HepG2 (cell line): ENCODE results near the gene ARL4C. TPM values are rescaled to one million over a fixed set of nuclear protein-coding genes. Genes with fewer than 3 reads are reported as not detected.

ENCODE experiments used
- ATAC-seq: fragments of 200-7000 bp; cut with Tn5 transposase; 3 replicates; pipeline ENCODE4 v1.9.1; 2020; ENCODE audit warnings: mild to moderate bottlenecking, moderate library complexity
- BruUV-seq: library from RNA; stranded (reverse); fragments of 400-500 nt; replicated peaks from 2 replicates; lab custom pipeline; 2021; lab: Mats Ljungman, UMichigan
- CTCF ChIA-PET: fragments of 300-600 bp; formaldehyde crosslinking; extraction: SDS; loops from one replicate; lab custom pipeline; 2021; ENCODE audit warnings: low total read pairs, inconsistent platforms, low intra/inter-chr PET ratio; lab: Yijun Ruan, JAX
- POLR2A ChIA-PET: fragments of 350-600 bp; sonication (Branson Sonifier 250); formaldehyde crosslinking; loops from one replicate; lab custom pipeline; 2020; ENCODE audit warnings: antibody characterized with exemption, inconsistent platforms; lab: Yijun Ruan, JAX
- DNase-seq: peaks from one replicate; pipeline ENCODE4 v3.0.0-alpha.2; 2015; ENCODE audit warnings: low spot score
- FAIRE-seq: peaks from 3 replicates; lab custom pipeline; 2011; peaks lifted over from hg19 to GRCh38; lab: Jason Lieb, UNC
- H2AFZ ChIP-seq: one replicate; pipeline ENCODE4 v1.6.1; 2011; ENCODE audit warnings: low read length, inconsistent platforms
- H3K27ac ChIP-seq: fragments of 300-600 bp; 3 replicates; pipeline ENCODE4 v1.8.0; 2011; ENCODE audit warnings: mixed run types, mild to moderate bottlenecking, mixed read lengths, low read length, inconsistent platforms; ENCODE audit not compliant: insufficient read depth; ENCODE audit errors: extremely low read length
- H3K27me3 ChIP-seq, 2 experiments: fragments of 200-600 bp in 1 of 2; 2 replicates in 1 of 2; 3 replicates in 1 of 2; pipeline versions ENCODE4 v1.6.0 to v1.8.0; 2011; ENCODE audit warnings: low read length in 2 of 2, mild to moderate bottlenecking in 2 of 2, moderate library complexity in 2 of 2, inconsistent platforms in 1 of 2; ENCODE audit not compliant: insufficient read depth in 2 of 2, control insufficient read depth in 1 of 2
- H3K36me3 ChIP-seq, 2 experiments: fragments of 200-600 bp in 1 of 2; replicated peaks in 1 of 2; 2 replicates in 1 of 2; 3 replicates in 1 of 2; pipeline versions ENCODE4 v1.5.1 to v1.8.0; 2011; ENCODE audit warnings: low read length in 2 of 2, inconsistent platforms in 1 of 2; ENCODE audit not compliant: insufficient read depth in 2 of 2, control insufficient read depth in 1 of 2
- H3K4me1 ChIP-seq: 2 replicates; pipeline ENCODE4 v1.5.1; 2012; ENCODE audit warnings: low read length, inconsistent platforms; ENCODE audit not compliant: insufficient read depth
- H3K4me2 ChIP-seq: 2 replicates; pipeline ENCODE4 v1.6.0; 2011; ENCODE audit warnings: low read depth, low read length, inconsistent platforms
- H3K4me3 ChIP-seq, 3 experiments: fragments of 200-600 bp in 1 of 3; sonication (generic), shearing (Covaris generic) in 1 of 3; replicated peaks in 1 of 3; 2 replicates each; pipeline ENCODE4 v1.5.1; 2011 to 2016; ENCODE audit warnings: low read length in 3 of 3, inconsistent platforms in 2 of 3, low read depth in 2 of 3, mild to moderate bottlenecking in 2 of 3, control low read depth in 1 of 3, mixed read lengths in 1 of 3; ENCODE audit not compliant: insufficient read depth in 1 of 3
- H3K79me2 ChIP-seq: one replicate; pipeline ENCODE4 v1.6.1; 2011; ENCODE audit warnings: low read length, inconsistent platforms; ENCODE audit not compliant: insufficient read depth
- H3K9ac ChIP-seq: 2 replicates; pipeline ENCODE4 v1.6.0; 2011; ENCODE audit warnings: mild to moderate bottlenecking, low read depth, low read length, inconsistent platforms; ENCODE audit not compliant: insufficient read depth
- H3K9me3 ChIP-seq: 2 replicates; pipeline ENCODE4 v1.5.1; 2012; ENCODE audit warnings: mild to moderate bottlenecking, low read length
- H4K20me1 ChIP-seq: 2 replicates; pipeline ENCODE4 v1.6.0; 2011; ENCODE audit warnings: inconsistent platforms, mild to moderate bottlenecking, low read length, moderate library complexity; ENCODE audit not compliant: insufficient read depth
- PHF20 ChIP-seq: sonication (generic); formaldehyde crosslinking; IDR thresholded peaks from 2 replicates; pipeline ENCODE4 v1.5.0; 2020; ENCODE audit warnings: mild to moderate bottlenecking, missing genetic modification reagents
- ZNF331 ChIP-seq: sonication (generic); formaldehyde crosslinking; IDR thresholded peaks from 2 replicates; pipeline ENCODE4 v1.4.0; 2020; ENCODE audit warnings: missing genetic modification reagents
- WGBS: methylation state at CpG from one replicate; pipeline ENCODE4 v1.1.6; 2017; ENCODE audit warnings: low lambda C conversion rate; 5-methylcytosine and 5-hydroxymethylcytosine counted together
- in situ Hi-C: cut with HindIII; loops from 2 replicates; pipeline ENCODE4 v1.10.0; 2017; ENCODE audit warnings: low pct_unique_long_range_greater_than_20kb; ENCODE audit not compliant: extremely low pct_ligation_motif_present
- intact Hi-C: fragments of 100-400 bp; cut with micrococcal nuclease; formaldehyde crosslinking; loops from one replicate; pipeline ENCODE4 v1.10.0; 2022; ENCODE audit not compliant: unreplicated experiment
- polyA plus RNA-seq, 8 experiments: library from polyadenylated mRNA; depleted of rRNA in 3 of 8; stranded (reverse) in 7 of 8; unstranded in 1 of 8; fragments of >200 nt; fragmentation: Illumina TruSeq in 4 of 8; extraction: Trizol in 4 of 8; gene quantifications; 2 replicates each; pipeline versions ENCODE4 v1.2.1 to v1.2.3, GENCODE V29; 2011 to 2016; ENCODE audit warnings: low read depth in 4 of 8, missing spikeins in 1 of 8, mixed read lengths in 1 of 8; ENCODE audit not compliant: insufficient read depth in 1 of 8
- total RNA-seq, 5 experiments: library from RNA; depleted of rRNA; stranded (reverse); fragments of >200 nt; fragmentation: Illumina TruSeq; extraction: Trizol; gene quantifications; 2 replicates each; pipeline ENCODE4 v1.2.3, GENCODE V29; 2016; ENCODE audit warnings: low read depth in 1 of 5

The ARL4C gene
- total and polyA plus RNA-seq, 2 of the 13 experiments (the other 11 are each of a cell fraction or from before 2014, with no cell fraction given) = 0.07 to 0.15 TPM

GRCh38 chr2:234444242-234444730 lies 52.6 kb downstream of the ARL4C start:
- Histone ChIP-seq H3K9me3 (no peaks in the 10 kb centered on the region), H3K9ac (no peak overlapping the region), H3K4me1 (no peaks in the 10 kb centered on the region), H3K4me3 (no peak overlapping the region), H3K4me2 (no peak overlapping the region), H2AFZ (no peak overlapping the region), H3K36me3 (no peaks in the 10 kb centered on the region), H4K20me1 (no peaks in the 10 kb centered on the region), H3K27ac (no peak overlapping the region), H3K79me2 (no peaks in the 10 kb centered on the region), H3K27me3 (peaks cover 0 to 13% of the 10 kb centered on the region in 2 experiments; a peak in 1 of 5 replicates)
- in situ Hi-C loops (no loop called here), intact Hi-C loops (no loop called here)
- ChIA-PET CTCF (no interaction called here), POLR2A (no interaction called here)
- BruUV-seq = no TSS peak
- ATAC-seq (no peak), FAIRE-seq (no peak), DNase-seq (no peak)
- 61% methylated on average over 3 of the region's 4 CpGs for WGBS
- TF ChIP-seq ZNF331 (CRISPR knock-in tag) (no peak), PHF20 (CRISPR knock-in tag) (no peak)
